NT2/D1 (cell line): ENCODE measurements around the gene PGAM5.

Experiments used
- YY1 ChIP-seq: IDR thresholded peaks from 2 replicates; pipeline ENCODE4 v1.6.1; 2011; ENCODE audit not compliant: insufficient read length, insufficient read depth
- ZNF274 ChIP-seq: IDR thresholded peaks from 2 replicates; pipeline ENCODE4 v1.6.1; 2011; ENCODE audit warnings: mild to moderate bottlenecking, low read depth, low read length

DNA sequence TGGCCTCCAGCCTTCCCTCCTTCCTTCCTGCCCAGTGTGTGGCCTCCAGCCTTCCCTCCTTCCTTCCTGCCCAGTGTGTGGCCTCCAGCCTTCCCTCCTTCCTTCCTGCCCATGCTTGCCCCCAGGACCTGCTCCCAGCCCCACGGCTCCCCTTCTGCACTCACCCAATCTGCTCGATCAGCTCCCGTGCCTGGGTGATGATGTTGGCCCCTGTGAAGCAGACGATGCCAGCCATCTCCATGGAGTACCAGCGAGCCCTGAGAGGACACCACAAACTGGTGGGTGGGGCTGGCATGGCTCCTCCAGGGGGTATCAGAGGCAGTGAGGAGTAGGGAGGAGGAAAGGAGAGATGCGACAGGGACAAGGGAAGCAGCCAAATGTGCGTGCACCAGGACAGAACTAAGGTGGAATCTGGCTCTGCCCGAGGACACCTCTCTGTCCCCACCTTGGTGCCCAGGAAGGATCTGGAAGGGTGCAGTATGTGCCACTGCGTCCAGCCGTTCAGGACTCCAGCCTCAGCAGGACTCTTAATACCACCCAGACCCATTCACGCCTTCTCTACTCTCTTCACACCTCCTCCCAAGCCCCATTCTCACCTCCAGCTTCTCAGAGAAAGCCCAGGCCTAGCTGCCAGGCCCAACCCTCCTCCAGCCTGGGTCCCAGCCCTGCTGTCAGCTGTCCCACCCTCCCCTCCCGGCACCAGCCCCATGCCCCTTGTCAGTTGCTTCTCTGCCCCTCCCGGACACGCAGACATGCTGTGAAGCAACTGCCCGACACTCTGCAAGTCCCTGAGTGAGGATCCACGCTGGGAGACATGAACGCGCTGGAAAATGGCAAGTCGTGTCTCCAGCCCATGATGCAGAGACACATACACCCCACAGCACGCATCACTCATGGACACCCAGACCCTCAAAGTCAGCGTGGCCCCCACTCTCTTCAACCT, 46.2 kb upstream of the PGAM5 start:
- TF ChIP-seq ZNF274 (no peak), YY1 (no peak)
